ENCODE measurements around the gene TARS3. TPM values are rescaled to one million over a fixed set of nuclear protein-coding genes. Genes with fewer than 3 reads are reported as not detected.

The TARS3 gene
- total RNA-seq, 1 donor = 13.8 TPM

- H3K4me3 ChIP-seq (ENCODE audit: low read depth, low read length) = no peak overlapping the region
- DNase-seq (ENCODE audit: low read depth) = no peak
- no peak for TF ChIP-seq CTCF (IDR thresholded peaks at IDR 0.05; ENCODE audit: insufficient read depth, low read depth, low read length)
Observed at GRCh38 chr15:101647251-101647650, 77.0 kb downstream of the TARS3 start.

GRCh38 chr15:101646672-101647071 lies 77.6 kb downstream of the TARS3 start:
- no peak for TF ChIP-seq CTCF (IDR thresholded peaks at IDR 0.05; ENCODE audit: insufficient read depth, low read depth, low read length)
- peak; percentile 42 for DNase-seq (ENCODE audit: low read depth)
- no peak overlapping the region for H3K4me3 ChIP-seq (ENCODE audit: low read depth, low read length)

- no peak for TF ChIP-seq CTCF (IDR thresholded peaks at IDR 0.05; ENCODE audit: insufficient read depth, low read depth, low read length)
- peak; percentile 21 for DNase-seq (ENCODE audit: low read depth)
- no peak overlapping the region for H3K4me3 ChIP-seq (ENCODE audit: low read depth, low read length)
Observed at GRCh38 chr15:101642361-101642760, 81.9 kb downstream of the TARS3 start.

- DNase-seq (ENCODE audit: low read depth) = peak; percentile 78
Observed at GRCh38 chr15:101641894-101642293, 82.4 kb downstream of the TARS3 start.

GRCh38 chr15:101641129-101641764 lies 83.0 kb downstream of the TARS3 start:
- TF ChIP-seq CTCF (IDR thresholded peaks at IDR 0.05; ENCODE audit: insufficient read depth, low read depth, low read length) = peak; percentile 98
- peak; percentile 85 for DNase-seq (ENCODE audit: low read depth)
- no peak overlapping the region for H3K4me3 ChIP-seq (ENCODE audit: low read depth, low read length)

More at GRCh38 chr15:101641894-101642293, 82.4 kb downstream of the TARS3 start:
- no peak for TF ChIP-seq CTCF (IDR thresholded peaks at IDR 0.05; ENCODE audit: insufficient read depth, low read depth, low read length)
- no peak overlapping the region for H3K4me3 ChIP-seq (ENCODE audit: low read depth, low read length)

GRCh38 chr15:101639667-101640066 lies 84.6 kb downstream of the TARS3 start:
- DNase-seq (ENCODE audit: low read depth) = no peak
- H3K4me3 ChIP-seq (ENCODE audit: low read depth, low read length) = no peak overlapping the region
- TF ChIP-seq CTCF (IDR thresholded peaks at IDR 0.05; ENCODE audit: insufficient read depth, low read depth, low read length) = no peak

GRCh38 chr15:101637919-101638318 lies 86.4 kb downstream of the TARS3 start:
- no peak for DNase-seq (ENCODE audit: low read depth)
- H3K4me3 ChIP-seq (ENCODE audit: low read depth, low read length) = no peak overlapping the region
- TF ChIP-seq CTCF (IDR thresholded peaks at IDR 0.05; ENCODE audit: insufficient read depth, low read depth, low read length) = no peak

All from fibroblast of villous mesenchyme (primary cell).